HepG2 (cell line): ENCODE data around the gene USP40. TPM values are rescaled to one million over a fixed set of nuclear protein-coding genes. Genes with fewer than 3 reads are reported as not detected.

Experiments
- AHR ChIP-seq: IDR thresholded peaks from 2 replicates; pipeline ENCODE4 v1.6.1; 2018; ENCODE audit warnings: missing genetic modification reagents, missing compliant biosample characterization
- CREM ChIP-seq, 2 experiments: sonication (generic) in 1 of 2; formaldehyde crosslinking in 1 of 2; IDR thresholded peaks; 2 replicates each; pipeline versions ENCODE4 v1.4.0 to v1.6.1; 2016 to 2020; ENCODE audit warnings: antibody characterized with exemption in 1 of 2, mild to moderate bottlenecking in 1 of 2, missing genetic modification reagents in 1 of 2
- EEA1 ChIP-seq: sonication (generic); formaldehyde crosslinking; IDR thresholded peaks from 2 replicates; pipeline ENCODE4 v1.5.1; 2020; ENCODE audit warnings: mild to moderate bottlenecking, missing genetic modification reagents, borderline replicate concordance
- GABPA ChIP-seq, 2 experiments: IDR thresholded peaks; 2 replicates each; pipeline ENCODE4 v1.6.1; 2011 to 2016; ENCODE audit warnings: low read depth in 2 of 2, low read length in 1 of 2, missing biosample characterization in 1 of 2, missing genetic modification characterization in 1 of 2
- HDAC6 ChIP-seq: fragments of 200-600 bp; sonication (generic); IDR thresholded peaks from 2 replicates; pipeline ENCODE4 v1.7.0; 2017; ENCODE audit warnings: mild to moderate bottlenecking, antibody characterized with exemption, low read length, low read depth
- KAT8 ChIP-seq: IDR thresholded peaks from 2 replicates; pipeline ENCODE4 v1.6.1; 2016; ENCODE audit warnings: missing genetic modification reagents, missing compliant biosample characterization
- KDM6A ChIP-seq: IDR thresholded peaks from 2 replicates; pipeline ENCODE4 v1.6.1; 2016; ENCODE audit warnings: low read depth
- KMT2A ChIP-seq: sonication (generic); formaldehyde crosslinking; IDR thresholded peaks from 2 replicates; pipeline ENCODE4 v1.4.0; 2020; ENCODE audit warnings: missing genetic modification reagents
- MED13 ChIP-seq: sonication (generic); formaldehyde crosslinking; IDR thresholded peaks from 2 replicates; pipeline ENCODE4 v1.5.0; 2020; ENCODE audit warnings: missing genetic modification reagents
- PRMT3 ChIP-seq: sonication (generic); formaldehyde crosslinking; IDR thresholded peaks from 2 replicates; pipeline ENCODE4 v1.8.1; 2022; ENCODE audit warnings: low read depth, mild to moderate bottlenecking, moderate library complexity, missing genetic modification reagents, borderline replicate concordance
- RBAK ChIP-seq: sonication (generic); formaldehyde crosslinking; IDR thresholded peaks from 2 replicates; pipeline ENCODE4 v1.5.1; 2020; ENCODE audit warnings: mild to moderate bottlenecking, missing genetic modification reagents
- RXRA ChIP-seq: sonication (generic); formaldehyde crosslinking; IDR thresholded peaks from 2 replicates; pipeline ENCODE4 v1.5.1; 2020; ENCODE audit warnings: missing genetic modification reagents
- SKI ChIP-seq: fragments of 450-650 bp; IDR thresholded peaks from one replicate; pipeline ENCODE4 v1.6.1; 2018; ENCODE audit warnings: mild to moderate bottlenecking; ENCODE audit not compliant: partially characterized antibody
- STAT5B ChIP-seq: sonication (generic); formaldehyde crosslinking; IDR thresholded peaks from 2 replicates; pipeline ENCODE4 v1.4.0; 2020; ENCODE audit warnings: missing genetic modification reagents
- TBL1XR1 ChIP-seq: fragments of 150-350 bp; IDR thresholded peaks from 2 replicates; pipeline ENCODE4 v1.6.1; 2014; ENCODE audit warnings: borderline replicate concordance, low read length; ENCODE audit not compliant: partially characterized antibody
- ZFP1 ChIP-seq: IDR thresholded peaks from 2 replicates; pipeline ENCODE4 v1.6.1; 2016
- ZNF335 ChIP-seq: sonication (generic); formaldehyde crosslinking; IDR thresholded peaks from 2 replicates; pipeline ENCODE4 v1.4.0; 2020; ENCODE audit warnings: missing genetic modification reagents
- ZNF33B ChIP-seq: sonication (generic); formaldehyde crosslinking; IDR thresholded peaks from 2 replicates; pipeline ENCODE4 v1.5.1; 2020; ENCODE audit warnings: mild to moderate bottlenecking, missing genetic modification reagents
- ZNF546 ChIP-seq: sonication (generic); formaldehyde crosslinking; conservative IDR thresholded peaks from 2 replicates; pipeline ENCODE4 v1.8.1; 2023; ENCODE audit warnings: mild to moderate bottlenecking, missing genetic modification reagents
- ZNF652 ChIP-seq: IDR thresholded peaks from 2 replicates; pipeline ENCODE4 v1.6.1; 2016; ENCODE audit warnings: low read depth, borderline replicate concordance
- ZNF674 ChIP-seq: sonication (generic); formaldehyde crosslinking; IDR thresholded peaks from 2 replicates; pipeline ENCODE4 v1.5.0; 2020; ENCODE audit warnings: low read depth, mild to moderate bottlenecking, missing genetic modification reagents
- ZNF709 ChIP-seq: sonication (generic); formaldehyde crosslinking; IDR thresholded peaks from 2 replicates; pipeline ENCODE4 v1.5.0; 2020; ENCODE audit warnings: mild to moderate bottlenecking, missing genetic modification reagents
- ZXDC ChIP-seq: sonication (generic); formaldehyde crosslinking; IDR thresholded peaks from 2 replicates; pipeline ENCODE4 v1.5.0; 2020; ENCODE audit warnings: mild to moderate bottlenecking, missing genetic modification reagents
- polyA plus RNA-seq, 8 experiments: library from polyadenylated mRNA; depleted of rRNA in 3 of 8; stranded (reverse) in 7 of 8; unstranded in 1 of 8; fragments of >200 nt; fragmentation: Illumina TruSeq in 4 of 8; extraction: Trizol in 4 of 8; gene quantifications; 2 replicates each; pipeline versions ENCODE4 v1.2.1 to v1.2.3, GENCODE V29; 2011 to 2016; ENCODE audit warnings: low read depth in 4 of 8, missing spikeins in 1 of 8, mixed read lengths in 1 of 8; ENCODE audit not compliant: insufficient read depth in 1 of 8
- total RNA-seq, 5 experiments: library from RNA; depleted of rRNA; stranded (reverse); fragments of >200 nt; fragmentation: Illumina TruSeq; extraction: Trizol; gene quantifications; 2 replicates each; pipeline ENCODE4 v1.2.3, GENCODE V29; 2016; ENCODE audit warnings: low read depth in 1 of 5
- TF ChIP-seq, protein P1 (sequence below): sonication (generic); formaldehyde crosslinking; IDR thresholded peaks from 2 replicates; pipeline ENCODE4 v1.4.0; 2020; ENCODE audit warnings: missing genetic modification reagents
- TF ChIP-seq, protein P2 (sequence below): sonication (generic); formaldehyde crosslinking; IDR thresholded peaks from 2 replicates; pipeline ENCODE4 v1.5.0; 2020; ENCODE audit warnings: mild to moderate bottlenecking, missing genetic modification reagents

The USP40 gene
- total and polyA plus RNA-seq, 2 of the 13 experiments (the other 11 are each of a cell fraction or from before 2014, with no cell fraction given): 41.0 to 46.3 TPM

- TF ChIP-seq GABPA (IDR thresholded peaks at IDR 0.05; ENCODE audit: low read depth, low read length) (no peak; the same call in 1 of the 2 replicates), GABPA (CRISPR knock-in tag; IDR thresholded peaks at IDR 0.05; ENCODE audit: low read depth) (peak; percentile 71), KAT8 (peak; percentile 96), ZNF652 (0 out of 2 replicates have a peak, but pooled peaks have one; percentile 41), ZXDC (peak; percentile 95), EEA1 (CRISPR knock-in tag) (peak; percentile 88; the same call in 1 of the 2 replicates), RXRA (CRISPR knock-in tag) (peak; percentile 80), CREM (IDR thresholded peaks at IDR 0.05) (peak; percentile 75), CREM (CRISPR knock-in tag; IDR thresholded peaks at IDR 0.05) (no peak), ZNF709 (peak; percentile 88), ZNF674 (CRISPR knock-in tag) (no peak), ZNF546 (CRISPR knock-in tag) (no peak), TBL1XR1 (peak; percentile 76), KDM6A (no peak), ZNF335 (CRISPR knock-in tag) (peak; percentile 71), PRMT3 (CRISPR knock-in tag) (no peak), STAT5B (CRISPR knock-in tag) (0 out of 2 replicates have a peak, but pooled peaks have one; percentile 80), SKI (no peak), MED13 (CRISPR knock-in tag) (0 out of 2 replicates have a peak, but pooled peaks have one; percentile 43), HDAC6 (no peak), KMT2A (CRISPR knock-in tag) (peak; percentile 96), ZNF33B (CRISPR knock-in tag) (peak; percentile 99), AHR (CRISPR knock-in tag) (no peak; the same call in none of the 2 replicates), RBAK (CRISPR knock-in tag) (no peak), ZFP1 (CRISPR knock-in tag) (peak; percentile 55; the same call in 1 of the 2 replicates)
- TF ChIP-seq, protein P1, sequence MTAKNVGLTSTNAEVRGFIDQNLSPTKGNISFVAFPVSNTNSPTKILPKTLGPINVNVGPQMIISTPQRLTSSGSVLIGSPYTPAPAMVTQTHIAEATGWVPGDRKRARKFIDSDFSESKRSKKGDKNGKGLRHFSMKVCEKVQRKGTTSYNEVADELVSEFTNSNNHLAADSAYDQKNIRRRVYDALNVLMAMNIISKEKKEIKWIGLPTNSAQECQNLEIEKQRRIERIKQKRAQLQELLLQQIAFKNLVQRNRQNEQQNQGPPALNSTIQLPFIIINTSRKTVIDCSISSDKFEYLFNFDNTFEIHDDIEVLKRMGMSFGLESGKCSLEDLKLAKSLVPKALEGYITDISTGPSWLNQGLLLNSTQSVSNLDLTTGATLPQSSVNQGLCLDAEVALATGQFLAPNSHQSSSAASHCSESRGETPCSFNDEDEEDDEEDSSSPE (CRISPR knock-in tag): peak; percentile 70
- TF ChIP-seq, protein P2, sequence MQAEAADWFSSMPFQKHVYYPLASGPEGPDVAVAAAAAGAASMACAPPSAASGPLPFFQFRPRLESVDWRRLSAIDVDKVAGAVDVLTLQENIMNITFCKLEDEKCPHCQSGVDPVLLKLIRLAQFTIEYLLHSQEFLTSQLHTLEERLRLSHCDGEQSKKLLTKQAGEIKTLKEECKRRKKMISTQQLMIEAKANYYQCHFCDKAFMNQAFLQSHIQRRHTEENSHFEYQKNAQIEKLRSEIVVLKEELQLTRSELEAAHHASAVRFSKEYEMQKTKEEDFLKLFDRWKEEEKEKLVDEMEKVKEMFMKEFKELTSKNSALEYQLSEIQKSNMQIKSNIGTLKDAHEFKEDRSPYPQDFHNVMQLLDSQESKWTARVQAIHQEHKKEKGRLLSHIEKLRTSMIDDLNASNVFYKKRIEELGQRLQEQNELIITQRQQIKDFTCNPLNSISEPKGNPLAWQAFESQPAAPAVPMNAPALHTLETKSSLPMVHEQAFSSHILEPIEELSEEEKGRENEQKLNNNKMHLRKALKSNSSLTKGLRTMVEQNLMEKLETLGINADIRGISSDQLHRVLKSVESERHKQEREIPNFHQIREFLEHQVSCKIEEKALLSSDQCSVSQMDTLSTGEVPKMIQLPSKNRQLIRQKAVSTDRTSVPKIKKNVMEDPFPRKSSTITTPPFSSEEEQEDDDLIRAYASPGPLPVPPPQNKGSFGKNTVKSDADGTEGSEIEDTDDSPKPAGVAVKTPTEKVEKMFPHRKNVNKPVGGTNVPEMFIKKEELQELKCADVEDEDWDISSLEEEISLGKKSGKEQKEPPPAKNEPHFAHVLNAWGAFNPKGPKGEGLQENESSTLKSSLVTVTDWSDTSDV (CRISPR knock-in tag): peak; percentile 94
Observed at GRCh38 chr2:233566141-233566956, at the start of gene USP40 (continued).
